Vagina (tissue), 2 donors: ENCODE measurements around the gene VPS33B. TPM values are rescaled to one million over a fixed set of nuclear protein-coding genes. Genes with fewer than 3 reads are reported as not detected.

Experiments used
- DNase-seq, 2 donors: peaks; one replicate each; pipeline ENCODE4 v3.0.0-alpha.2; 2017; ENCODE audit errors: extremely low spot score in 2 of 2
- H3K27ac ChIP-seq: fragments of 200-600 bp; sonication (generic); one replicate; pipeline ENCODE4 v1.5.1; 2019
- H3K27me3 ChIP-seq: fragments of 200-600 bp; sonication (generic); one replicate; pipeline ENCODE4 v1.5.1; 2019
- H3K36me3 ChIP-seq, 2 donors: fragments of 200-600 bp; sonication (generic); one replicate each; pipeline ENCODE4 v1.5.1; 2017 to 2019
- H3K4me1 ChIP-seq: fragments of 200-600 bp; sonication (generic); one replicate; pipeline ENCODE4 v1.5.1; 2019
- H3K4me3 ChIP-seq, 2 donors: fragments of 200-600 bp; sonication (generic); 1 replicate in 1 of 2; 2 replicates in 1 of 2; pipeline ENCODE4 v1.5.1; 2016 to 2019
- H3K9me3 ChIP-seq: fragments of 200-600 bp; sonication (generic); one replicate; pipeline ENCODE4 v1.5.1; 2019
- POLR2A ChIP-seq, 2 donors: fragments of 450-650 bp; IDR thresholded peaks; one replicate each; pipeline ENCODE4 v1.6.1; 2017; ENCODE audit warnings: antibody characterized with exemption in 2 of 2, mild to moderate bottlenecking in 2 of 2, moderate library complexity in 2 of 2
- POLR2AphosphoS5 ChIP-seq, 2 donors: sonication (generic); formaldehyde crosslinking; IDR thresholded peaks; one replicate each; pipeline ENCODE4 v1.9.0; 2017; ENCODE audit warnings: antibody characterized with exemption in 2 of 2, mild to moderate bottlenecking in 2 of 2, low read depth in 1 of 2; ENCODE audit not compliant: insufficient read depth in 1 of 2
- intact Hi-C: fragments of 100-400 bp; cut with DNase I; formaldehyde crosslinking; loops from one replicate; pipeline ENCODE4 v1.15.1; 2023
- total RNA-seq: library from RNA; depleted of rRNA; stranded (reverse); fragments of >200 nt; gene quantifications from one replicate; pipeline ENCODE4 v1.2.3, GENCODE V29; 2016
- TF ChIP-seq, protein P1 (sequence below), 3 experiments: fragments of 450-650 bp in 2 of 3; fragments of 200-600 bp in 1 of 3; sonication (generic) in 1 of 3; IDR thresholded peaks; one replicate each; pipeline ENCODE4 v1.5.1; 2017 to 2019; ENCODE audit warnings: antibody characterized with exemption in 3 of 3, mild to moderate bottlenecking in 2 of 3, moderate library complexity in 2 of 3

Gene VPS33B
- total RNA-seq, 1 donor from 2014 or later = 16.5 TPM

DNA sequence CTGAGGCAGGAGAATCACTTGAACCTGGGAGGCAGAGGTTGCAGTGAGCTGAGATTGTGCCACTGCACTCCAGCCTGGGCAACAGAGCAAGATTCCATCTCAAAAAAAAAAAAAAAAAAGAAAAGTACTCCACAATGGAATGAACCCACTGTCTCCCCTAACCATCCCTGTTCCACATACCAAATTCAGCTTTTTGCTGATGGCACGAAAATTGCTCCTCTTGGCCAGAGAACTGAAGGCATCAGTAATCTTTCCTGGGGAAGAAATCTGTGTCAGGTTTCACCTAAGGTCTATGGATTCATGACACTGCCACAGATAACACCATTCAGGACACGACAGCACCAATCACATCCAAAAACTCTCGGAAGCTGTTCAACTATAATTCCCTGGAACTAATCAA, 21.2 kb downstream of the VPS33B start:
- peaks cover 0 to 72% of the 10 kb centered on the region in 2 donors for H3K36me3 ChIP-seq
- H3K4me1 ChIP-seq = no peaks in the 10 kb centered on the region
- no peak for DNase-seq
- no peaks in the 10 kb centered on the region for H3K9me3 ChIP-seq
- H3K27ac ChIP-seq = no peak overlapping the region
- no peak for TF ChIP-seq POLR2AphosphoS5 (IDR thresholded peaks at IDR 0.05; ENCODE audit: insufficient read depth in 1 of 2, low read depth in 1 of 2)
- no peaks in the 10 kb centered on the region for H3K27me3 ChIP-seq
- intact Hi-C loops = no loop called here
- no peak overlapping the region for H3K4me3 ChIP-seq

DNA sequence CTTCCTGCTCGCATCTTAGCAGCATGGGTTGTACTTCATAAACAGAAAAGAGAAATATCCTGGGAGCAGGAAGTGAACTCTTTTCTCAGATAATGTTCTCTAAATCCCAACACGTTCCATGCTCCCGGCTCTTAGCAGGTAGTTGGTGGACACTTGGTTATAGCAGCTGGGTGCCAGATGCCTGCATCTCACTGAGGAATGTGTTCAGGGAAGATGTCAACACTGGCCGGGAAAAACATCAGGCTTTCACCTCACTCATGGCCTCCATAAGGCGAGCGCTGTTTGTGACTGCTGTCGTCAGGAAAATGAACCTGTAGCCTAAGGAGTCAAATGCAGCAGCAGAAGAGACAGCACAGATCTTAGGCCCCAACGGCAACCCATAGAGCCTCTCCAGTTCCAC, 23.7 kb downstream of the VPS33B start:
- intact Hi-C loops = no loop called here
- Histone ChIP-seq H3K4me3 (no peak overlapping the region), H3K4me1 (peaks cover 7% of the 10 kb centered on the region), H3K9me3 (no peaks in the 10 kb centered on the region), H3K36me3 (peaks cover 0 to 48% of the 10 kb centered on the region in 2 donors), H3K27ac (no peak overlapping the region), H3K27me3 (no peaks in the 10 kb centered on the region)
- TF ChIP-seq, protein P1, sequence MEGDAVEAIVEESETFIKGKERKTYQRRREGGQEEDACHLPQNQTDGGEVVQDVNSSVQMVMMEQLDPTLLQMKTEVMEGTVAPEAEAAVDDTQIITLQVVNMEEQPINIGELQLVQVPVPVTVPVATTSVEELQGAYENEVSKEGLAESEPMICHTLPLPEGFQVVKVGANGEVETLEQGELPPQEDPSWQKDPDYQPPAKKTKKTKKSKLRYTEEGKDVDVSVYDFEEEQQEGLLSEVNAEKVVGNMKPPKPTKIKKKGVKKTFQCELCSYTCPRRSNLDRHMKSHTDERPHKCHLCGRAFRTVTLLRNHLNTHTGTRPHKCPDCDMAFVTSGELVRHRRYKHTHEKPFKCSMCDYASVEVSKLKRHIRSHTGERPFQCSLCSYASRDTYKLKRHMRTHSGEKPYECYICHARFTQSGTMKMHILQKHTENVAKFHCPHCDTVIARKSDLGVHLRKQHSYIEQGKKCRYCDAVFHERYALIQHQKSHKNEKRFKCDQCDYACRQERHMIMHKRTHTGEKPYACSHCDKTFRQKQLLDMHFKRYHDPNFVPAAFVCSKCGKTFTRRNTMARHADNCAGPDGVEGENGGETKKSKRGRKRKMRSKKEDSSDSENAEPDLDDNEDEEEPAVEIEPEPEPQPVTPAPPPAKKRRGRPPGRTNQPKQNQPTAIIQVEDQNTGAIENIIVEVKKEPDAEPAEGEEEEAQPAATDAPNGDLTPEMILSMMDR (IDR thresholded peaks at IDR 0.05) = no peak
- TF ChIP-seq POLR2A (IDR thresholded peaks at IDR 0.05) (no peak), POLR2AphosphoS5 (IDR thresholded peaks at IDR 0.05; ENCODE audit: insufficient read depth in 1 of 2, low read depth in 1 of 2) (no peak)
- DNase-seq = no peak

DNA sequence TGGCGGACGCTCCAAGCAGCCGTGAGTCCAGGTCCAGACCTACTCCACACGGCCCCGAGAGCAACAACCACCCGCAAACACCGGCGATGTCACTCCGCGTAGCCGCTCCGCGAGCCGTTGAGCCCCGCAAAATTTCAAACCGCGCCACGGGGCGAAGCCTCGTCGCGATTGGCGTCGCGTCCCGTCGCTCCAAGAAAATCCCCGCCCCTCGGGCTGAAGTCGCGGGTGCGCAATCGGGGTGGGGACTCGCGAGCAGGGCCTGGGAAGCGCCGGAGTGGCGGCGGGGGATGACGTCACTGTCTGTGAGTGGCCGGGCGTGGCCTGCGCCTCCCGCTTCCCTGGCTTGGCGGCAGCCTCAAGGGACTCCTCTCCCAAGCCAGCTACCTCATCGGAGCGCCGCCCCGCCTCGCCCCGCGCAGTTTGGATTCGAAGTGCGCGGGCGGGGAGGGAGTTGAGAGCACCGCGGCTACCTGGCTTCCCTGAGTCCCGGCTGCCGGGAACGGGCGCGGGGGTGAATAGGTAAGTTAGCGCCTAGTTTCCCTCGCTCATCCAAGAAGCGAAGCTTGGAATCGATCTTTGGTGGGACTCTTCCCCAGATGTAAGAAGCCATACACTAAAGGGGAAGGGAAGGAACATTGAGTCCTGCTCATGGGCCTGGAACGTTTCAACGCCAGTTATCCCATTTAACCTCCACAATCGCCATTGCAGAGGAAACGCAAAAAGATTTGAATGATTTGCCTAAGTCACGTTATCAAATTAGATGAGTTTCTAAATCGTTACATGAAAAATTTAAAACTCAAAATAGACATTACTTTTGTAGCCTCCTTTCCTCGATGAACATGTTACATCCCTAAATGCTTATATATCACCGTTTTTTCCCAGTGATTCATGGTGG, 27.7 kb downstream of the VPS33B start, which contains the start of gene PRC1:
Gene PRC1 (minus strand): TSS at position 119 of the 895 bp plus-strand sequence. CDS start 118 bp downstream, at position 1.
- TF ChIP-seq POLR2A (IDR thresholded peaks at IDR 0.05) (peak in 1 of 2 donors; percentile 66), POLR2AphosphoS5 (IDR thresholded peaks at IDR 0.05; ENCODE audit: insufficient read depth in 1 of 2, low read depth in 1 of 2) (peak; percentile 89 to 95)
- TF ChIP-seq, protein P1 (IDR thresholded peaks at IDR 0.05) = no peak
- intact Hi-C loops = no loop called here

DNA sequence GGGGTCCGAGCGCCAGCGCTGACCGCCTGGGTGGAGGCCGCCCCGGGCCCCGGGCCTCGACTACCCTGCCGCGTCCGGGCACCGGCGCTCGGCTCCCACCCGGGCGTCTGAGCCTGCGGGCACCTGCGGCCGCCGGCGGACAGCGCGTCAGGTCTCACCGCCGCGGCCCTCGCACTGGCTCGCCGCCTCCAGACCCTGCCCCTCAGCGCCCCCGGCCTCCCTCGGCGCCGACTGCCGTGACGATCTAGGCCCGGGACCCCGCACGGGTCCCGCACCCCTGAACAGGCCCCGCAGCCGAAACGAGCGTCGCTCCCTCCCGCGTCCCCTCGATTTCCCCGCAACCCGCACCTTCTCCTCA, 28.4 kb downstream of the VPS33B start:
- intact Hi-C loops = no loop called here
- H3K27me3 ChIP-seq = no peaks in the 10 kb centered on the region
- H3K9me3 ChIP-seq = no peaks in the 10 kb centered on the region
- H3K36me3 ChIP-seq = peaks cover 0 to 5% of the 10 kb centered on the region in 2 donors
- peak overlapping the region; percentile 73 to 96 for H3K4me3 ChIP-seq
- peak overlapping the region; percentile 93 for H3K27ac ChIP-seq
- TF ChIP-seq POLR2AphosphoS5 (IDR thresholded peaks at IDR 0.05; ENCODE audit: insufficient read depth in 1 of 2, low read depth in 1 of 2) = no peak
- TF ChIP-seq, protein P1 (IDR thresholded peaks at IDR 0.05) = no peak
- no peak for TF ChIP-seq POLR2A (IDR thresholded peaks at IDR 0.05)
- DNase-seq = no peak
- H3K4me1 ChIP-seq = peaks cover 14% of the 10 kb centered on the region

More for the DNA sequence above, 27.7 kb downstream of the VPS33B start, which contains the start of gene PRC1:
- H3K4me1 ChIP-seq = peaks cover 14% of the 10 kb centered on the region
- H3K27ac ChIP-seq = peak within 1 kb of the TSS; percentile 93
- DNase-seq = peak; percentile 98 to 99
- H3K4me3 ChIP-seq = peak within 1 kb of the TSS; percentile 73 to 96
- H3K9me3 ChIP-seq = no peaks in the 10 kb centered on the region
- H3K27me3 ChIP-seq = no peaks in the 10 kb centered on the region
- H3K36me3 ChIP-seq = peaks cover 0 to 12% of the 10 kb centered on the region in 2 donors

DNA sequence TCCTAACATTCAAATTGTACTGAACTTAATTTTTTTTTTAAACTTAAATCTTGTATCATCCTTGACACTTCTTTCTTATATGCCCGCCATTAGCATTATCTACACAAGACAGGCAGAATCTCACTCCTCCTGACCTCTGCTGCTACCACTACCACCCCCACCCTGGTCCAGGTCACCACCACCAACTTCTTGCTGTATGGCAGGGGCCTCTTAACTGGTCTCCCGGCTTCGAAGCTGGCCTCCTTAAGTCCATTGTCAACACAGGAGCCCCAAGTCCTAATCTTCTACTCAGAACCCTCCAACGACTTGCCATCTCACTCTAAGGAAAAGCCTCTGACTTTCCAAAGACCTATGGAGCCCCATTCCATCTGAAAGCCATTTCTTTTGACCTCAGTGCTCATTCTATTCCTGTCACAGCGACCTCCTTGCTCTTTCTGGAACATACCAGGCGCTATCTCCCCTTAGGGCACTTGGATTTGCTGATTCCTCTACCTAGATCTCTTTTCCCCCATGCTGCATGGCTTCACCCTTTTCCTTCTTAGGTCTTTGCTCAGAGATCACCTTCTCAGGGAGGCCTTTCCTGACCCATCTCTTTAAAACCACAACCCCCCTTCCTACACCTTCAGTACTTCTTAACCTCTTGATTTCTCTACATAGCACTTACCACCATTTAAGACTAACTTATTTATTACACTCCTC, 30.7 kb downstream of the VPS33B start:
- H3K4me3 ChIP-seq = no peak overlapping the region
- no peak overlapping the region for H3K27ac ChIP-seq
- H3K9me3 ChIP-seq = no peaks in the 10 kb centered on the region
- no peak for DNase-seq
- intact Hi-C loops = no loop called here
- H3K4me1 ChIP-seq = peaks cover 14% of the 10 kb centered on the region
- no peaks in the 10 kb centered on the region for H3K36me3 ChIP-seq
- H3K27me3 ChIP-seq = no peaks in the 10 kb centered on the region
- TF ChIP-seq, protein P1 (IDR thresholded peaks at IDR 0.05) = no peak
- no peak for TF ChIP-seq POLR2A (IDR thresholded peaks at IDR 0.05)
- TF ChIP-seq POLR2AphosphoS5 (IDR thresholded peaks at IDR 0.05; ENCODE audit: insufficient read depth in 1 of 2, low read depth in 1 of 2) = no peak
